ENCODE measurements around the gene PHLPP1.

DNA sequence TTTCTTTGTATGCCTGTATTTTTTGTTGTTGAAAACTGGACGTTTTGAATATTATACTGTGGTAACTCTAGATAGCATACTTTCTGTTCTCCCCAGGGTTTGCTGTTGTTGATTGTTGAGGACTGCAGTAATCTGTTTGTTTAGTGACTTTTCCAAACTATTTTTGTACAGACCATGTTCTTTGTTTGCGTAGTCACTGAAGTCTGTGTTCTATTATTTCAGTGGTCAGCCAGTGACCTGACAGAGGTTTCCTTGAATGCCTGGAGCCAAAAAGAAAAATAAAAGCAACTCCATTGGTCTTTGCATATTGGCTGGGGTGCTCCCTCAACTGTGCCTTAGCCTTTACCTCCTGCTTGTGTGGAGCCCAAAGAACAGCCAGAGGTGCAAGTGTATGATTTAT is 42.7 kb upstream of the PHLPP1 start:
- TF ChIP-seq NFIC (IDR thresholded peaks at IDR 0.05) (no peak), YY1 (IDR thresholded peaks at IDR 0.05; ENCODE audit: low read depth) (no peak), EGR1 (IDR thresholded peaks at IDR 0.05) (no peak), CEBPB (IDR thresholded peaks at IDR 0.05) (no peak), TAF1 (IDR thresholded peaks at IDR 0.05; ENCODE audit: low read depth) (no peak), FOXM1 (IDR thresholded peaks at IDR 0.05; ENCODE audit: borderline replicate concordance, low read depth) (no peak), RAD21 (IDR thresholded peaks at IDR 0.05; ENCODE audit: low read depth) (no peak)
